ENCODE results near the gene ZC3H18. TPM values are rescaled to one million over a fixed set of nuclear protein-coding genes. Genes with fewer than 3 reads are reported as not detected.

The ZC3H18 gene
- total and polyA plus RNA-seq, 2 experiments from 2014 or later, result 16.8 to 37.1 TPM

DNA sequence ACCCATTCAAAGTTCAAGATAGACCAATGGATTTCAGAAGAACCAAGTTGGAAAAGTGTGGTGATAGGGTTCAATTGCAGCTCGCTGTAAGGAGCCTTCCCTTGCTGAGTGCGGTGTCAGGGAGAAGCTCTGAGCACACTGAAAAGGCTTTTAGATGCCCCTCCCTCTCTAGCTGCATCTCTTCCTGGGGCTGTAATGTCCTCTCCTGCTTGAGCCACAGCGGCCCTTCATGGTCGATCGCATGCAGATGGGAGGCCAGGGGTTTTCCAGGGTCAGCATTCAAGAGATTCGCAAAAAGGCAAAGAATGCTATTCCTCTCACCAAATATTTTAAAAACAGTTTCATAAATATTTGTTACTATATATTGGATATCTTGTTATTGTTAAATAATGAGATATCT, 23.7 kb downstream of the ZC3H18 start:
- 94% methylated on average over 6 of the region's 6 CpGs for WGBS (ENCODE audit: low lambda C conversion rate, missing lambda C conversion rate)
- Histone ChIP-seq H3K9me2 (replicated peaks; ENCODE audit: insufficient read depth) (no peaks in the 10 kb centered on the region), H2AFZ (no peak overlapping the region), H3K27me3 (no peaks in the 10 kb centered on the region), H3K36me3 (replicated peaks; ENCODE audit: insufficient read depth, low read depth) (no peaks in the 10 kb centered on the region), H3K4me3 (no peak overlapping the region), H3K9me3 (ENCODE audit: low read depth) (no peaks in the 10 kb centered on the region), H3K79me2 (peaks cover 8% of the 10 kb centered on the region), H4K20me1 (ENCODE audit: insufficient read depth, poor library complexity, severe bottlenecking) (peaks cover 2% of the 10 kb centered on the region), H3K27ac (no peak overlapping the region), H3K4me2 (no peak overlapping the region), H3K4me1 (ENCODE audit: insufficient read depth) (no peaks in the 10 kb centered on the region)
- no peak for DNase-seq (ENCODE audit: low spot score)
- TF ChIP-seq EZH2phosphoT487 (IDR thresholded peaks at IDR 0.05; ENCODE audit: low read depth, severe bottlenecking, unreplicated experiment) (no peak), EZH2 (IDR thresholded peaks at IDR 0.05; ENCODE audit: borderline replicate concordance) (no peak)
- TF ChIP-seq, protein P1, sequence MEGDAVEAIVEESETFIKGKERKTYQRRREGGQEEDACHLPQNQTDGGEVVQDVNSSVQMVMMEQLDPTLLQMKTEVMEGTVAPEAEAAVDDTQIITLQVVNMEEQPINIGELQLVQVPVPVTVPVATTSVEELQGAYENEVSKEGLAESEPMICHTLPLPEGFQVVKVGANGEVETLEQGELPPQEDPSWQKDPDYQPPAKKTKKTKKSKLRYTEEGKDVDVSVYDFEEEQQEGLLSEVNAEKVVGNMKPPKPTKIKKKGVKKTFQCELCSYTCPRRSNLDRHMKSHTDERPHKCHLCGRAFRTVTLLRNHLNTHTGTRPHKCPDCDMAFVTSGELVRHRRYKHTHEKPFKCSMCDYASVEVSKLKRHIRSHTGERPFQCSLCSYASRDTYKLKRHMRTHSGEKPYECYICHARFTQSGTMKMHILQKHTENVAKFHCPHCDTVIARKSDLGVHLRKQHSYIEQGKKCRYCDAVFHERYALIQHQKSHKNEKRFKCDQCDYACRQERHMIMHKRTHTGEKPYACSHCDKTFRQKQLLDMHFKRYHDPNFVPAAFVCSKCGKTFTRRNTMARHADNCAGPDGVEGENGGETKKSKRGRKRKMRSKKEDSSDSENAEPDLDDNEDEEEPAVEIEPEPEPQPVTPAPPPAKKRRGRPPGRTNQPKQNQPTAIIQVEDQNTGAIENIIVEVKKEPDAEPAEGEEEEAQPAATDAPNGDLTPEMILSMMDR (IDR thresholded peaks at IDR 0.05; ENCODE audit: poor library complexity), result no peak

DNA sequence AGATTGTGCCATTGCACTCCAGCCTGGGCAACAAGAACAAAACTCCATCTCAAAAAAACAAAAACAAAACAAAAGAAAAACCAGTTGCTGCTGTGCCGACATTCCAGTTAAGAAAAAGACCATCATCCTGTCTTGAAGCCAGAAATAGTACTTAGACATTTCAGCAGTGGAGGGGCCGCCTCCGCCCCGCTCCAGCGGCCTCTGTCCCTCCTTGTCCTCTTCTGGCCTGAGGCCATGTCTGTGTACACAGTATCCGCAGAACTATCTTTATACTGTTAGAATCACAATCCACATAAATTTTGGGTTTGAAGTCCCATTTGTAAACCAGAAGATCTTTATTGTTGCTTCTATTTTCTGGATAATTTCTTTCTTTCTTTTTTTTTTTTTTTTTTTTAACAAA, 24.9 kb downstream of the ZC3H18 start:
- H3K9me2 ChIP-seq (replicated peaks; ENCODE audit: insufficient read depth), result no peaks in the 10 kb centered on the region
- H4K20me1 ChIP-seq (ENCODE audit: insufficient read depth, poor library complexity, severe bottlenecking), result peaks cover 2% of the 10 kb centered on the region
- H3K4me1 ChIP-seq (ENCODE audit: insufficient read depth), result no peaks in the 10 kb centered on the region
- no peak overlapping the region for H3K4me2 ChIP-seq
- no peak for DNase-seq (ENCODE audit: low spot score)
- 98% methylated on average over 6 of the region's 6 CpGs for whole genome bisulfite sequencing (ENCODE audit: low lambda C conversion rate, missing lambda C conversion rate)
- no peak for TF ChIP-seq EZH2phosphoT487 (IDR thresholded peaks at IDR 0.05; ENCODE audit: low read depth, severe bottlenecking, unreplicated experiment)
- TF ChIP-seq EZH2 (IDR thresholded peaks at IDR 0.05; ENCODE audit: borderline replicate concordance), result no peak
- TF ChIP-seq, protein P1 (IDR thresholded peaks at IDR 0.05; ENCODE audit: poor library complexity), result no peak
- H2AFZ ChIP-seq, result no peak overlapping the region
- no peaks in the 10 kb centered on the region for H3K36me3 ChIP-seq (replicated peaks; ENCODE audit: insufficient read depth, low read depth)
- no peak overlapping the region for H3K4me3 ChIP-seq
- peaks cover 8% of the 10 kb centered on the region for H3K79me2 ChIP-seq
- no peaks in the 10 kb centered on the region for H3K27me3 ChIP-seq
- H3K9me3 ChIP-seq (ENCODE audit: low read depth), result no peaks in the 10 kb centered on the region
- H3K27ac ChIP-seq, result no peak overlapping the region

DNA sequence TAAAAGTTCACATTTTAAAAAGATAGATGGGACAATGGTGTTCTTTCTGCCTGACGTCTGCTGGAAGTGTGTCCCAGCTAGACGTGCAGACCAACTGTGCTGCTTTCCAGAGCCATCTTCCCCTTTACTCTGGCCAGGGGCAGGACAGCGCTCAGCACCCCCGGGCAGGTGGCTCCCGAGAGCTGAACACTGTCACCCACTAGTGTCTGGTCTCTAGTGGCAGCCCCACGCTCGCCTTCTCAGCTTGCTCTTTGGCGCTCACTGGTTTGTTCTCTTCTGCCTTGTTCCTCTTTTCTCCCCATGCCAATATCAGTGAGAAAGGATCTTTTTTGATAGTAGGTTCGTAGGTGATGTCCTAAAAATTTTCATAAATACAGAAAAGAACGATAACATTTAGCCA, 25.7 kb downstream of the ZC3H18 start:
- no peaks in the 10 kb centered on the region for H3K27me3 ChIP-seq
- peaks cover 2% of the 10 kb centered on the region for H4K20me1 ChIP-seq (ENCODE audit: insufficient read depth, poor library complexity, severe bottlenecking)
- no peaks in the 10 kb centered on the region for H3K4me1 ChIP-seq (ENCODE audit: insufficient read depth)
- no peak overlapping the region for H3K4me3 ChIP-seq
- WGBS (ENCODE audit: low lambda C conversion rate, missing lambda C conversion rate), result 97% methylated on average over 10 of the region's 10 CpGs
- DNase-seq (ENCODE audit: low spot score), result no peak
- no peaks in the 10 kb centered on the region for H3K36me3 ChIP-seq (replicated peaks; ENCODE audit: insufficient read depth, low read depth)
- H3K27ac ChIP-seq, result no peak overlapping the region
- no peaks in the 10 kb centered on the region for H3K9me3 ChIP-seq (ENCODE audit: low read depth)
- H3K9me2 ChIP-seq (replicated peaks; ENCODE audit: insufficient read depth), result no peaks in the 10 kb centered on the region
- TF ChIP-seq, protein P1 (IDR thresholded peaks at IDR 0.05; ENCODE audit: poor library complexity), result no peak
- TF ChIP-seq EZH2phosphoT487 (IDR thresholded peaks at IDR 0.05; ENCODE audit: low read depth, severe bottlenecking, unreplicated experiment) (no peak), EZH2 (IDR thresholded peaks at IDR 0.05; ENCODE audit: borderline replicate concordance) (no peak)
- no peak overlapping the region for H3K4me2 ChIP-seq
- H3K79me2 ChIP-seq, result peaks cover 8% of the 10 kb centered on the region
- H2AFZ ChIP-seq, result no peak overlapping the region

DNA sequence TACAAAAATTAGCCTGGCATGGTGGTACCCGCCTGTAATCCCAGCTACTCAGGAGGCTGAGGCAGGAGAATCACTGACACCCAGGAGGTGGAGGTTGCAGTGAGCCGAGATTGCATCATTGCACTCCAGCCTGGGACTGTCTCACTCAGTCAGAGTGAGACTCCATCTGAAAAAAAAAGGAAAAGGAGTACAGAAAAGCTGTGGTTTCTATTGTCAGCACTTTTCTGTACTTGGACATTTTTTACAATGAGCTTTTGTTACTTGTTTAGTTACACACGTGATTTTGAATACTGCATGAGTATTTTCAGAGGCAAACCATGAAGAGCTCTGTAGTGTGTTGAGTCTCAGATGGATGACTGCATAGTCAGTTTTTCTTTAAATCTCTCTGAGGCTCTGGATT, 26.3 kb downstream of the ZC3H18 start:
- DNase-seq (ENCODE audit: low spot score), result no peak
- TF ChIP-seq EZH2 (IDR thresholded peaks at IDR 0.05; ENCODE audit: borderline replicate concordance) (no peak), EZH2phosphoT487 (IDR thresholded peaks at IDR 0.05; ENCODE audit: low read depth, severe bottlenecking, unreplicated experiment) (no peak)
- TF ChIP-seq, protein P1 (IDR thresholded peaks at IDR 0.05; ENCODE audit: poor library complexity), result no peak
- WGBS (ENCODE audit: low lambda C conversion rate, missing lambda C conversion rate), result 94% methylated on average over 3 of the region's 3 CpGs
- no peak overlapping the region for H2AFZ ChIP-seq
- H3K9me2 ChIP-seq (replicated peaks; ENCODE audit: insufficient read depth), result no peaks in the 10 kb centered on the region
- H3K9me3 ChIP-seq (ENCODE audit: low read depth), result no peaks in the 10 kb centered on the region
- no peak overlapping the region for H3K4me2 ChIP-seq
- H4K20me1 ChIP-seq (ENCODE audit: insufficient read depth, poor library complexity, severe bottlenecking), result peaks cover 2% of the 10 kb centered on the region
- H3K4me3 ChIP-seq, result no peak overlapping the region
- peaks cover 6% of the 10 kb centered on the region for H3K79me2 ChIP-seq
- H3K27ac ChIP-seq, result no peak overlapping the region
- H3K36me3 ChIP-seq (replicated peaks; ENCODE audit: insufficient read depth, low read depth), result no peaks in the 10 kb centered on the region
- no peaks in the 10 kb centered on the region for H3K27me3 ChIP-seq
- H3K4me1 ChIP-seq (ENCODE audit: insufficient read depth), result no peaks in the 10 kb centered on the region
